ENCODE data around the gene CABLES1.

Gene CABLES1

DNA sequence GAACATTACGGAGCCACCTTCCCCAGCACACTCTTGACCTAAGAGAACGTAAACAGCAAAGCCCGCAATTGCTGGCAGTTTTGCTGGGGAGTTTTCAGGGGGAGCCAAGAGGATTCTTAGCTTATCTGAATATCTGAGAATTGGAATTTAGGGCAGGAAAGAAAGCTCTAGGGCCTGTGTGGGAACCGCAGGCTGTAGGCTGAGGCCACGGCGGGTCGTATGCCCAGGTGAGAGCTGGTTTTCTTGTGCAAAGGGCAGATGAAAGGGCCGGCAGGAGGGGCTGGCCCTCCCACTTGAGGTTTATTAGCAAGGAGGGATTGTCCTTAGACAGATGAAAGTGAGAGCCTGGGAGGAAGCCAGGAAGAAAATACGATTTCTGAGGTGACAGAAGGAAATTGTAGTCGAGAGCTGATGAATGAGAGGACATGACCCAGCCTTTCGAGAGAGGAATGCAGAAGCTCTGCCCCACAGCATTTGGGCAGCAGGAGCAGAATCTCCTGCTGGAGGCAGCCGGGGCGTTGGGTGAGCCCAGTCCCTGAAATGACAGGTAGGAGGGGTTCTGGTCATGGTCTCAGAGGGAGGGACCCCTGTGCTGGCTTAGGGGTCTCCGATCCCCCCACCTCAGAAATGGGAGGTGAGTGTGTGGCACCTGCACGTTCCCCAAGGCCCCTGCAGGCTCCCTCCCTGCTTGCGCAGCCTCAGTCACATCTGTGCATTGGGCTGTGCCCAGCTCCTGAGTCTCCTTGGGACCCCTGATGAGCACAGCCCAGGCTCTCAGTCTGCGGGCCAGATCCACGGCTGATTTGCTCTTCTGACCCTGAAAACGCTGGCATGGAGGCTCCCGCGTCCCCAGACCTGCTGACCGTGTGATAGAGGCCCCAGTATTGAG is 61.1 kb downstream of the CABLES1 start:
- DNase-seq: no peak

DNA sequence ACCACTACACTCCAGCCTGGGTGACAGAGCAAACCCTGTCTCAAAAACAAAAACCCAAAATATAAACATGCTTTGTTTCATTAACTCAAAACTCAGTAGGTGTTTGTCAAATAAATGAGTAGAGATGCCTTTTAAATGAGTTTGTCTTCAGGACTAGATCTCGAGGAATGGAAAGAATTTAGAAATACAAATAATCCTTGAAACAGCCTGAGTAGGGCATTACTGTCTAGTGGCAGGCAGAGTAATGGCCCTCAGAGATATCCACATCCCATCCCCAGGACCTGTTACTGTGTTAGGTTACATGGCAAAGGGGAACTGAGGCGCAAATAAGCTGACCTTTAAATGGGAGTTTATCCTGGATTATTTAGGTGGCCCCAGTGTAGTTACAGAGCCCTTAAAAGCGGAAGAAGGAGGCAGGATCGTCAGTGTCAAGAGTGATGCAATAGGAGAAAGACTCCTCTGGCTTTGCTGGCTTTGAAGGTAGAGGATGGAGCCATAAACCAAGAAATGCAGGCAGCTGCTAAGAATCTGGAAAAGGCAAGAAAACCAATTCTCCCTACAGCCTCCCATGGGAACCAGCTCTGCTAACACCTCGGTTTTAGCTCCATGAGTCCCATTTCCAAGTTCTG is 63.0 kb downstream of the CABLES1 start:
- DNase-seq: no peak

DNA sequence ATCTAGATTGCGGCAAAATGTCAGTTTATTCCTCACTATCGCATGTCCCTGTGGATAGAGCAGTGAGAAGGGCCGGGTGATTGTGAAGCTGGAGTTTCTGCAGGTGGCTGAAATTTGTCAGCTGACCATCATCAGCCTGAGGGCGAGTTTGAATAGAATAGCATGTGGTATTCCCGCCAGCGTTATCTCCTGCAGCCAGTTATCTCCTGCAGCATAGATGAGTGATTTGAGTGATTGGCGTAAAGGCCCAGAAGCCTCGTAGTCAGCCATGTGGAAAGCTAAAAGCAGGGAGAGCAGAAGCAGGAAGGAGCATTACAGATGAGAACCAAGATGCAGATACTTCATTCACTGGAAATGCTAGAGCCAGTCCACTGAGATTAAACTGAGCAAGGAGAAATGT is 65.5 kb downstream of the CABLES1 start:
- DNase-seq: no peak

DNA sequence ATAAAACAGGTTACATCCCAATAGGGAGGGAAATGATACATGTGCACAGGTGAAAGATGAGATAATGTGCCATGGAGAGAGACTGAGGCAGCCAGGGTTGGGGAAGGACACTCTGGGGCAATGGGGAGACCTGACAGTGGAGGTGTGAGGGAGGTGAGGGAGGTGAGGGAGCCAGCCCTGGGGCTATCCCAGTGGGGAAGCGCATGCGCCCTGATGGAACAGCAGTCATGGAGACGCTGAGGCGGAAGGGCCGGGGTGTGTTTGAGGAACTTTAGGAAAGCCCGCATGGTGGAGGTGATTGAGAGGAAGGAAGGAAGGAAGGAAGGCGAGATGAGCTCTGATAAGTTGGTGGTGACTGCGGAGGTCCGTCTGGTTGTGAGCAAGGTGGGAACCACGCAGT is 66.5 kb downstream of the CABLES1 start:
- DNase-seq: no peak

DNA sequence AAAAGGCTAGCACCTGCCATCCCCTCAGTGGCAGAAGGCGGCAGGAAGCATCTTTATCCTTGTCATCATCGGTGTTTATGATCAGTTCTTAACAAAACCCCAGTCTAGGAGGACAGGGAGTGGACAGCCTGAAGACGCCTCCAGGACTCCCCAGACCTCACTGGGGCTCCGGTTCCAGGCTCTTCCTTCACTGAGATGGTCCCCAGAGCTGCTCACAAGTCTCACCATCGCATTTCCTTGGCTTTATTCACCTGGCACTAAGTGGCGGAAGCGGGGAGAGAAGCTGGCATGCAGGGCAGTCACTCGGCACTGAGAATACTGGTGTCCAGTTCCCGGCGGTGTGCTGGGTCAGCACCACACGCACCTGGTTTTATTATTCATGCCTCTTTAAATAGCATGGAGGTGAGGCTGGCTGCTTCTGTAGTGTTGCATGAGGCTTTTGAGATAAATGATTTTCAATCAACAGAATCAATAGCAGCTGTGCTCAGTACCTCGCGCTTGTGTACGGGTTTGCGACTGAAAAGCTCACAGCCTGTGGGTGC is 68.7 kb downstream of the CABLES1 start:
- DNase-seq: no peak

DNA sequence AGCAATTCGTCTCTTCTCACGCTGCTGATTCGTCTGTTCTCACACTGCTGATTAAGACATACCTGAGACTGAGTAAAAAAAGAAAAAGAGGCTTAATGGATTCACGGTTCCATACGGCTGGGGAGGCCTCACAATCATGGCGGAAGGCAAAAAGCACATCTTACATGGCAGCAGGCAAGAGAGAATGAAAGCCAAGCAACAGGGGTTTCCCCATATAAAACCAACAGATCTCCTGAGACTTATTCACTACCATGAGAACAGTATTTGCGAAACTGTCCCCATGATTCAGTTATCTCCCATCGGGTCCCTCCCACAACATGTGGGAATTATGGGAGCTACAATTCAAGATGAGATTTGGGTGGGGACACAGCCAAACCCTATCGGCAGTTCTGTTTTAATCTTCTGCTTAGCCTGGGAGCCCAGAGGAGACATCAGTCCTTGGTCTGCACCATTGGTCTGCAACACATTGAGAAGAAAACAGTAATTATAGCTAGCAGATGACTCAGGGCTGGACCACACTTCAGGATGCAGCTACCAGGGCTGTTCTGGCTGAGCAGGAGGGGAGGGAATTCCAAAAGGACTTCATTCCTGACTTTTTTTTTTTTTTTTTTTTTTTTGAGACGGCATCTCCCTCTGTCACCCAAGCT is 69.4 kb downstream of the CABLES1 start:
- DNase-seq: no peak

DNA sequence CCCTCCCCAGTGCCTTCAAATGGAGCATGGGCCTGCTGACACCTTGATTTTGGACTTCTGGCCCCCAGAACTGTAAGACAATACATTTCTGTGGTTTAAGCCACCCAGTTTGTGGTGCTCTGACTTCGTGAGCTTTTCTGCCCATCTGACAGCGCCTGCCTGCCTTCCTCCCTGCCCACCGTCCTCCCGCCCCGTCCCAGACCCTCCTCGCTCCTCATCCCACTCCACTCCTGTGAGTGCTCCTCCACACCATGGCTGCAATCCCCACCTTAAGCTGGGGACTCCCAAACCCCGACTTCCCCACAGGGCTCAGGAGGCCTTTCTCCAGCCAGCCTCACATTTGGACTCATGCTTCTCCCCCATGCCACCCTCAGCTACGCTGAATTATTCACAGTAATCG is 70.7 kb downstream of the CABLES1 start:
- no peak for DNase-seq

DNA sequence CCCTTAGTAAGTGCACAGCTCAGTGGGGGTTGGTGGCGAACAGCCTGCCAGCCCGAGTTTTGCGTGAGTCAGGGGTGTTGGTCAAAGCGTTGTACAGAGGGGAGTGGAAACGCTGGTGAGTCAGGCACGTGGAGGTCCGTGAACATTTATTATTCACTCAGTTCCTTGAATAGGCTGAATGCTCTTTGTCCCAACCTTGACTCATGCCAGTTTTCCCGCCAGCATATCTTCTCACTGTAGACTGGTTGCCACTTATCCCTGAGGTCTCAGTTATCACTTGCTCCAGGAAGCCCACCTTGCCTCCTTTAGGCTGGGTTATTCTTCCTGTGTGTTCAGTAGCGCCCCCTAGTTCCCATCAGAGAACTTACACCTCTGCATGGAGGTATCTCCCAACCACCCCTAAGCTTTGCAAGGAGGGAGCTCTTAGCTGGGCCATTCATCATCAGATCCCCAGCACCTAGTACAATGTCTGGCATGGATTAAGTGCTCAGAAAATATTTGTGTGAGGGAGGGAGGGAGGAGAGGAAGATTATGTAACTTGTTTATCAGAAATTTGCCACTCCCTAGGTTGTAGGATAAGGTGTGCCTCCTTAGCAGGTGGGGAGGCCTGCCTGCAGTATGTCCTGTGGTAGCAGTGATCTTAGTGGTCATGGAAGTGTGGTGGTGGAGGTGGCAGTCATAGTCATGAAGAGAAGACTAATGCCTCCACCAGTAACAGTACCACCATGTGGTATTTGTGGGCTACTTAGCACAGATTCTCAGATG is 72.1 kb downstream of the CABLES1 start:
- DNase-seq: no peak

DNA sequence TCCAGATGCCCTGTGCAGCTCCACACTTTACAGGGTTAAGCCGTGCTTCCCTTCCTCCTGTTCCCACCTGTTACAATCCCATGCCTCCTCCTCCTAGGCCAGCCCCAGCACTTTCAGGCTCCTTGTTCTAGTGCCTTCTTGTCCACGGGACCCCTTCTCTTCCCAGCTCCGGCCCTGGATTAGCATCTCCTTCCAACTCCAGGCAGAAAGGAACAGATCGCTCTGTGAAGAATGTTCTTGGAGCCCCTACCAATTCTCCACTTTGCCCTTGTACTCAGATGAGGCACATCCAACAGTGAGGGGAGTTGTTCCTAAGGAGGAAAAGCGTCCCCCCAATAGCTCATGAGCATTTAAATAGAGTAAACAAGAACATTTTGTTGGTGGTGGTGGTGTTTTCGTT is 72.7 kb downstream of the CABLES1 start:
- no peak for DNase-seq

DNA sequence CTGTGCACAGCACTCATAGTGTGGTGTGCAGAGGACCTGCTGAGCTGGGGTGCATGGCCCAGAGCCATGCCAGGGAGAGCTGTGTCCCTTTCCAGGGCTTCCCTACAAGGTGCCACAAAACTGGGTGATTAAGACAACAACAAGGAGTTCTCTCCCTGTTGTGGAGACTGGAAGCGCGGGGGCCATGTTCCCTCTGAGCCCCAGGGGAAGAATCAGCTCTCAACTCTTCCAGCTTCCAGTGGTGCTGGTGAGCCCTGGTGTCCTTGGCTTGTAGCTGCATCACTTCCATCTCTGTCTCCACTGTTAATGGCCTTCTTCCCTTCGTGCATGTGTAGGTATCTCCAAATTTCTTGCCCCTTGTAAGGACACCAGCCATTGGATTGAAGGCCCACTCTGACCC is 73.3 kb downstream of the CABLES1 start:
- no peak for DNase-seq

DNA sequence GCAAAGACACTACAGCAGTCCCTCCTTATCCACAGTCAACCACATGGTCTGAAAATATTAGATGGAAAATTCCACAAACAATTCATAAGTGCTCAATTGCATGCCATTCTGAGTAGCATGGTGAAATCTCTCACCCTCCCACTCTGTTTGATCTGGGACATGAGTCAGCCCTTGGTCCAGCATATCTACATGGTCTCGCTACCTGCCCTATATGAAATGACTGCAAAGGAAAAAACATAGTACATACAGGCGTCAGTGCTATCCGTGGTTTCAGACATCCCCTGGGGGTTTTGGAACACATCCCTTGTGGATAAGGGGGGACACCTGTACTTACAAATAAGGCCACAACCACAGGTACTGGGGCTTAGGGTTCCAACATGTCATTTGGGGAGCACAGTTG is 73.7 kb downstream of the CABLES1 start:
- DNase-seq: no peak

DNA sequence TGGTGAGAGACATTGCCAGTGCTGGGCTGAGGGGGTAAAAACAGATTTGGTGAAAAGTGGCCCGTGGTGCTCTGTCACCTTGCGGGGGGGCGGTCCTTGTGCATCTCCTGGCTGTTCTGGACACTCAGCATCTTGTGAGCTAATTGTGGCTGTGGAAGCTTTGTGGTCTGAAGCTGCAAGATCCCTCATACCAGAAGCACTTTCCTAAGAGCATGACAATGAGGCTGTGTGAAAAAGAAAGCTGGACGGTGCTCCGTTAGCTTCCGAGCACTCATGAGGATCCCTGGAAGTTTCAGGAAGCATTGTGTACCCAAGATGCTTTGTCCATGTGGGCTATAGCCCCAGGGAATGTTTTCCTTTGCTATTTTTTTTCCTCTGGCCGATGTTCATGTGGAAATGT is 74.5 kb downstream of the CABLES1 start:
- DNase-seq: no peak

DNA sequence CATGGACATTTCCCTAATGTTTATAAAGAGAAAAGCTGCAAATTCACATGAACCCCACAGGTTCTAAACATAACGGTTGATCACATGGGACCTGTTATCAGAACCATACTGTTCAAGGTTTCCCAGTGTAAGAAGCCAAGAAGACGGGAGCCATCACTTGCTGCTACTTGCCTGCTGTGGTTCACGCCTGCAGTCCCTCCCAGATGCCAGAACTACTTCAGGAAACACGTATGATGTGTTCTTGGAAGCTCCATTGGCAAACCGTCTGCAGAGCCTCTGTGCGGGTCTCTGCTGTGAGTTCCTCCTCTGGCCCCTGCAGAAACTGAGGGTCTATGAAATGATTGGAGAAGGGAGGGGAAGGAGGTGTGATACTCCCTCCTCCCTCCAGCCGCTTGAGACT is 75.2 kb downstream of the CABLES1 start:
- DNase-seq: no peak

DNA sequence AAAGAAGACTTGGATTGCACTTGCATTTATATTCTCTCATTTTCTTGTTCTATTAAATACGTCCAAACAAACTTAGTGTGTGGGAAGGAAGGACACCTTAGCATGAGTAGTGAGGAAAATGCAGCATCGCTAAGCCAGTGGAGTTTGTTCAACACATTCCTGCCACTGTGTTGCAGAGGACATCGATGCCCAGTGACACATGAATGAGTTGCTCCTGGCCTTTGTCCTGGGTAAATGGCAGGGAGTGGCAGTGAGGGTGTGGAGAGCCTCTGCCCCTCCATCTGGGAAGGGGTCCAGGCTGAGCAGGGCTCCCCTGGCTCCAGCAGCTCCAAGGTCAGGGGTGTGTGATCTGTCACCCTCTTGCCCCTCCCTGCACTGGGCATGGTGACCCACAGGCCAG is 75.9 kb downstream of the CABLES1 start:
- DNase-seq: no peak

DNA sequence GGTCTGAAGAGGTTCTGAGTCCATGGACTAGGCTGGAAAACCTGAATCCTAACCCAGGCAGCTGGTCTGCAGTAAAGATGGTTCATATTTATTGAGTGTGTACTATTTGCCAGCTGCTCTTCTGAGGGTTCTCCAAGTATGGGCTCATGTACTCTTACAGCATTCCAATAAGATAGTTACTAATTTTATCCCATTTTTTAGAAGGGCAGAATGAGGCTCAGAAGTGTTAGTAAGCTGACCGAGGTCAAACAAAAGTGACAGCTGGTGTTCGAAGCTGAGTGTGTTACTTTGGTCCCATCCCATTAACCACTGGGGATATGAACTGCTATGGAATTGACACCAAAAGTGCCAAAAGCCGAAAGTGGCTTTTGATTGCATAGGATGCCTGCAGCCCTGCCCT is 76.9 kb downstream of the CABLES1 start:
- no peak for DNase-seq

DNA sequence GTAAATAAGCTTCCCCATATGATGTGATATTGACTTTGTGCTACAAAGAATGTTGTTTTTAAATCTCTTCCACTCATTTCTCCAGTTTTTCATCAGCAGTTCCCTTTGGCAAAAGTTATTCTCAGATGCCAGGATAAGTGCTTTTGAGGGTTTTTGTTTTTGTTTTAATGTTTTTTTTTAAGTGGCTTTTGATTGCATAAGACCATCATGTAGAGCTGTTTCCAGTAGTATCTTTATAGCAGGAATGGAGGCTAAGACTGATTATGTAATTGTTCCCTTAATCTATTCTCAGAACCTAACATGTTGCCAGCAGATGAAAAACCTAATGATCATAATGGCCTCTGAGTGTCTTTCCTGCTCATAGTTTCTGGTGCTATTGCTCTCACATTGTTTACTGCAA is 77.9 kb downstream of the CABLES1 start:
- DNase-seq: no peak

DNA sequence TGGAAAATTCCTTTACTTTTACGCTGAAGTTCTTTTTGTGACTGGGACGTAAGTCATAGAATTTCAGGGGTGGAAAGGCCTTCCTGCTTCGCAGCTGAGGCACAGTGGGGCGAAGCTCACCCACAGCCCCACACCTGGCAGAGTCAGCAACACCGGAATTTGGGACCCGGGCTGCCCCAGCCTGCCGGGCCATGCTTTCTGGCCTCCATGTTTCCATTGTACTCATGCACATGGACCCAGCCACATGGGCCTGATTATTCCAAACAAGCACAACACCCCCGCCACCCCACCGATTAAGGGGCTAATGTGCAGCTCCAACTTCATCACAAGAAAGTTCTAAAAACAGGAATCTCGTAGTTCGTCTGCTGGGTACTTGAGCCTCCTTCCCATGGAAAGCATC is 82.5 kb downstream of the CABLES1 start:
- DNase-seq: no peak

DNA sequence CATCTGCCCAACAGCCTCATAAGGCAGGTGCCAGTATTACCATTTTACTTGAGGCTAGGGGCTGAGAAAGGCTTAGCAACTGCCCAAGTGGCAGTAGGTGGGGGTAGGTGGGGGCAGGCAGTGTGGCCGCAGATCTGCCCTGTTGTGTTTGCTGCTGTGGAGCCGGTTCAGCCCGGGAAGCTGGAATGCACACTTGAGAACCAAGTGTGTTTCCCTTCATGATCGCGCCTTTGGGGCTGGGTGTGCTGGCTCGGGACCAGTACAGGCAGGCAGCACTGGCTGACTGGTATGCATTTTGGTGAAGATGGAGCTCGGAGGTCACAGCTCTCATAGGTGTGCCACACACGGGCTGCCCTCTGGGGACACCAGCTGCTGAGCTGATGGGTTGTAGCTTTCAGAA is 85.1 kb downstream of the CABLES1 start:
- DNase-seq: no peak

DNA sequence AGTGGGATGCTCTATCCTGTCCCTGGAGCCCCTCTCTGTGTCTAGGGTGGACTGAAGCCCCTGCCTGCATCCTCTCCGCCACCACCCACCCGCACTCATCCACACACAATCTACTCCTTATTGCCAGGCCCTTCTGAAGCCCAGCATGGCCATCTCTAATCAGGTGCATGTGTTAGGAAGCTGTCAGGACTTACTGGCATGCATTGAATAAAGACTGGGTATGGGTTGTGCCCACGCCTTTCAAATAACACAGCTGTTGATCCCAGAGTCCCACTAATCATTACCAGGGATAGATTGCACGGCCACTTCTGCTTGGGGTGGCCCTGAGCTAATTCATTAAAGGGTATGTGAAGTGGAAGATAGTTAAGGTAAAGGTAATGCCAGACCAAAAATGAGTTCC is 88.4 kb downstream of the CABLES1 start:
- no peak for DNase-seq

DNA sequence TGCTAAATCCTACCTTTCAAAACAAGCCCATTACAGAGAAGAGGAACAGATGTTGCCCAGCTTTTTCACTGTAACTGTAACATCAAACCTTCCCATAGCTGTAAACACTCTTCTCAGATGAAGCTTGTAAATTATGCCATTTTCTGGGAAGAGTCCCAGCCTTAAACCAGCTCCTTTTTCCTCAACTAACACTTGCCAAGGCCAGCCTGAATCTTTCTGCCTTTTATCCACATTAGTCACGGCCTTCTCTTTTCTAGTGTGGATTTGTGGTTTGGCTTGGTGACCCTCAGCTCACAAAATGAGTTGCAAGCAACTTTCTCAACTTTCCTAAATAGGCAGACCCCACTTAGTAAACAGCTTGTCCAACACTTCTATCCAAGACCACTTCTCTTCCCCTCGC is 90.2 kb downstream of the CABLES1 start:
- DNase-seq: no peak

DNA sequence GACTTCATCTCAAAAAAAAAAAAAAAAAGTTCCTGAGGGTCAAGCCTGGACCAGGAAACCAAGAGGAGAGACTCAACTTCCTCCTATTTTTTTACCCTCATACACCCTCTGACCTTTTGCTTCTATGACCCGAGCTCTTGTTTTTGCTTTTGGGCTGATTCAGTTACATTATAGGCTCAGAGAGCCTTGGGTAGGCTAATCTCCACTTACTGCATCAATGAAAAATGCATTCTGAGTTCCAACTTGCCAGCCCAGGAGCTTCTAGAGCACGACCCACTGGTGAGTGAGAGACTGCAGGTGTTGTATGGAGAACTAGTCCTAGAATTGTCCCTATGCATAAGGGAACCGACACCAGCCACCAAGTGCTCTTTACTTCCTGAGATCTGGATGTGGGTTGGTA is 91.1 kb downstream of the CABLES1 start:
- DNase-seq: no peak

DNA sequence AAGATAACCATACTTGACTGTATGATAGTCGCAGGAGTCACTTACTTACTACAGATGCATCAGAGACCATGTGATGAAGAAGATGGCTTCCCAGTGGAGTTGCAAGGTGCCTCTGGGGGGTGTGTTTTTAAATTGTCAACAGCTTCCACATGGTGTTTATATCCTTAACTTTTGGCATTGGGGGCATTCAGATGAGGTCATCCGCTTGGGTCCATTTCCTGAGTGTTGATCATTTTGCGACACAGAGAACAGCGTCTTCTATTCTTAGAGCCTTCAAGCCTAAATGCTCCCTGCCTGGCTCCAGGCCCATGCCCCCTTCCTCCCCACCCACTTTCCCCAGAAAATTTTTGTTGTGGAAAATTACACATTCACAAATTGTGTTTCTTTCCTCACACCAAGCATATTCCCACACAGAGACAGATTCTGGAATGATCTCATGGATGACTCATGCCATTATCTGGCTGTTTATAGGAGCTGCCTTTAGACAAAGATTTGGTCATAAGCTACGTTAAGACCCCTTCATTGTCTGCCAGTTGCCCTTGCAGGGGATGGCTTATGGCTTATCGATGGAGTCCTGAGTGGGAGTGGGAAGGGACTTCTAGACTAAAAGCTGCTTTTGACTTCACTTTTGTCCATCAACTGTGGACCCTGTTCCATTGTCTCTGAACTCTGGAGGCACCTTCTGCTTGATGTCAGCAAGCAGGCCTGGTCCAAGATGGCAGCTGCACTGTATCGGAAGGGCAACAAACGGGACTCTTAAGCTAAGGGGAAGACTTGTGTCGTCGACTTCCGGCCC is 91.8 kb downstream of the CABLES1 start:
- no peak for DNase-seq
